Sigmoid colon (tissue), 7 donors: ENCODE data around the gene EXOSC10. TPM values are rescaled to one million over a fixed set of nuclear protein-coding genes. Genes with fewer than 3 reads are reported as not detected.

Source experiments
- polyA plus RNA-seq, 3 donors: library from polyadenylated mRNA; stranded (reverse); fragments of 200-250 nt; gene quantifications; one replicate each; pipeline ENCODE4 v1.2.3, GENCODE V29; 2013
- total RNA-seq, 4 donors: library from RNA; depleted of rRNA; stranded (reverse); fragments of >200 nt; gene quantifications; one replicate each; pipeline ENCODE4 v1.1.0, GENCODE V29; 2016
- donor health status: healthy with polysubstance abuse.
- donor health status: Bipolar disorder and iron deficiency.
- donor health status: healthy.

Gene EXOSC10
- total and polyA plus RNA-seq, 7 donors = 18.6 to 53.7 (median 38.8) TPM

Other genes with a start within 250 kb of the EXOSC10 start
- gene TARDBP, start 87.2 kb downstream of the EXOSC10 start, total RNA-seq = 100 to 1,000 TPM in 3 of 4 donors, 10 to 100 TPM in 1; 68.6 to 158 (median 125) TPM
- gene TARDBP, start 87.2 kb downstream of the EXOSC10 start, polyA plus RNA-seq = 100 to 1,000 TPM; 108 to 158 (median 123) TPM
- not detected for gene MASP2, start 52.6 kb downstream of the EXOSC10 start, total RNA-seq
- gene MASP2, start 52.6 kb downstream of the EXOSC10 start, polyA plus RNA-seq = under 1 TPM in 1 of 3 donors, not detected in 2; 0.03 TPM
- gene SRM, start 39.9 kb downstream of the EXOSC10 start, total RNA-seq = 10 to 100 TPM; 27.2 to 32.1 (median 30.0) TPM
- gene SRM, start 39.9 kb downstream of the EXOSC10 start, polyA plus RNA-seq = 10 to 100 TPM; 17.8 to 77.1 (median 25.8) TPM
- 1 to 10 TPM; 1.4 to 6.4 (median 3.2) TPM for gene ANGPTL7, start 89.5 kb upstream of the EXOSC10 start, total RNA-seq
- gene ANGPTL7, start 89.5 kb upstream of the EXOSC10 start, polyA plus RNA-seq = 1 to 10 TPM in 1 of 3 donors, under 1 TPM in 1, not detected in 1; 0.51 to 1.2 TPM
- gene MTOR, start 162.7 kb upstream of the EXOSC10 start, total RNA-seq = 10 to 100 TPM; 22.8 to 38.1 (median 30.0) TPM
- 10 to 100 TPM in 2 of 3 donors, 1 to 10 TPM in 1; 7.6 to 25.7 (median 10.2) TPM for gene MTOR, start 162.7 kb upstream of the EXOSC10 start, polyA plus RNA-seq
- 10 to 100 TPM in 2 of 4 donors, 1 to 10 TPM in 2; 8.2 to 13.6 (median 11.2) TPM for gene UBIAD1, start 173.3 kb upstream of the EXOSC10 start, total RNA-seq
- gene UBIAD1, start 173.3 kb upstream of the EXOSC10 start, polyA plus RNA-seq = 10 to 100 TPM in 1 of 3 donors, 1 to 10 TPM in 2; 3.6 to 11.9 (median 5.1) TPM